HG02943 (cell line): Measurements from ENCODE around the gene RUSF1.
"Not testable (repeated sequence)": the region's sequence is repeated elsewhere in the genome, so short reads cannot be mapped to it uniquely, and the experiment has no call there.

Source experiments
- ATAC-seq: cut with Tn5 transposase; IDR thresholded peaks from one replicate; pipeline ENCODE4 v1.9.1; 2021; ENCODE audit warnings: mild to moderate bottlenecking, low read depth, moderate library complexity; ENCODE audit not compliant: unreplicated experiment

The RUSF1 gene

GRCh38 chr16:31488468-31489297 is 19.5 kb downstream of the RUSF1 start:
- no peak for ATAC-seq

DNA sequence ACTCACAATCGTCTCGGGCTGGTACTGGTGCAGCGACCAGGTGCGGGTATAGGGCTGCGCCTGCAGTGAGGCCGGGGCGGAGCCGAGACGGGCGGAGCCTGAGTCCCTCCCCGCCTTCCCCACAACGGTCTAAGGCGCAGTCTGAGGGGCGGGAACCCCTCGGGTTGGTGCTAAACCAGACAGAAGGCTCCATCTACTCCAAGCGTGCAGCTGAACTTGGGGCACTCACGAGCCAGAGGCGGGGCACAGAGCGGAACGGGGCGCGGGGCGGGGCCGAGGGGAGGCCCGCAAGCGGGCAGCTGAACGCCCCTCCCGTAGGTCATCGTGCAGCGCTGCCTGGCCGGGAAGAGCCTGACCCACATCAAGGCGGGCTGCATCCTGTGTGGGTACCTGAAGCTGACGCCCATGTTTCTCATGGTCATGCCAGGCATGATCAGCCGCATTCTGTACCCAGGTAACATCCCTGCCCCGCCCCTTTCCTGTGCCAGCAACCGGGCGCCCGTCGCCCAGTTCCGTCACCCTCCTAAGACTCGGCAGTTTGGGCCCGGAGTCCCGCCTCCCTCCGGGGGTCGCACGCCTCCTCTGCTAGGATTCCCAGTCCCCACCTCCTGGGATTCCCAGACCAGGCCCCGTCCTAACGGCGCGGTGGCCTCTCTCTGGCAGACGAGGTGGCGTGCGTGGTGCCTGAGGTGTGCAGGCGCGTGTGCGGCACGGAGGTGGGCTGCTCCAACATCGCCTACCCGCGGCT is 20.3 kb downstream of the RUSF1 start:
- peak; percentile 74 for ATAC-seq

DNA sequence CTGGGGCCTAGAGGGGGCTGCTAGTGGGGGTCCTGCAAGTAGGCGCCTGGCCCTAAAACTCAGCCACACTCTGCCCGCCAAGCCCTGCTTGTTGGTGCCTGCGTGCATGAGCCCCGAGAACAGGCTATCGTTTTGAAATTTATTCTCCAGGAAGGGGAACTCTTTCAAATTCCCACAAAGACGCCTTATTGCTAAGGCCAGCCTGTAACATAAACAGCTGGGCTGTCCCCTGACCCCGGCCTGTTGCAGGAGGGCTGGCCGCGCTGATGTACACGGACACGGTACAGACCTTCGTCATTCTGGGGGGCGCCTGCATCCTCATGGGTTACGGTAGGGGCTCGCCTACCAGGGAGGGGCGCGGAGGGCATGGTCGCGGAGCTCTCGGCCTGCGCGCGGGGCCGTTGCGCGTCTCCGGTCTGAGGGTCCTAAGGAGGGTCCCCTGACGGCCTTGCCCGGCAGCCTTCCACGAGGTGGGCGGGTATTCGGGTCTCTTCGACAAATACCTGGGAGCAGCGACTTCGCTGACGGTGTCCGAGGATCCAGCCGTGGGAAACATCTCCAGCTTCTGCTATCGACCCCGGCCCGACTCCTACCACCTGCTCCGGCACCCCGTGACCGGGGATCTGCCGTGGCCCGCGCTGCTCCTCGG is 21.0 kb downstream of the RUSF1 start:
- ATAC-seq = no peak

DNA sequence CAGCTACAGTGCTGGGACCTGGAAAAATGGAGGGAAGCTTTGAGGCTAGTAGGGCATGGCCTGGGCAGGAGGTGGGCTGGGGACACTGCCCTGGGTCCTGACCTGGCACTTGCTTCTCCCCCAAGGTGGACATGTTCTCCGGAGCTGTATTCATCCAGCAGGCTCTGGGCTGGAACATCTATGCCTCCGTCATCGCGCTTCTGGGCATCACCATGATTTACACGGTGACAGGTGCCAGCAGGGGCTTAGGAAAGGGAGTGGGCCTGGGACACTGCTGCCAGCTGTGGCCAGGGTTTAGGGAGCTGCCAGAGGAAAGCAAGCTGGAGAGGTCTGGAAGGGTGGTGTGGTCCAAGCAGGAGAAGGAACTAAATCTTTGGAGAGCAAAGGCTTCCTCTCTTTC is 22.1 kb downstream of the RUSF1 start:
- no peak for ATAC-seq

- ATAC-seq = no peak
Observed at GRCh38 chr16:31485571-31485970, 22.6 kb downstream of the RUSF1 start.

DNA sequence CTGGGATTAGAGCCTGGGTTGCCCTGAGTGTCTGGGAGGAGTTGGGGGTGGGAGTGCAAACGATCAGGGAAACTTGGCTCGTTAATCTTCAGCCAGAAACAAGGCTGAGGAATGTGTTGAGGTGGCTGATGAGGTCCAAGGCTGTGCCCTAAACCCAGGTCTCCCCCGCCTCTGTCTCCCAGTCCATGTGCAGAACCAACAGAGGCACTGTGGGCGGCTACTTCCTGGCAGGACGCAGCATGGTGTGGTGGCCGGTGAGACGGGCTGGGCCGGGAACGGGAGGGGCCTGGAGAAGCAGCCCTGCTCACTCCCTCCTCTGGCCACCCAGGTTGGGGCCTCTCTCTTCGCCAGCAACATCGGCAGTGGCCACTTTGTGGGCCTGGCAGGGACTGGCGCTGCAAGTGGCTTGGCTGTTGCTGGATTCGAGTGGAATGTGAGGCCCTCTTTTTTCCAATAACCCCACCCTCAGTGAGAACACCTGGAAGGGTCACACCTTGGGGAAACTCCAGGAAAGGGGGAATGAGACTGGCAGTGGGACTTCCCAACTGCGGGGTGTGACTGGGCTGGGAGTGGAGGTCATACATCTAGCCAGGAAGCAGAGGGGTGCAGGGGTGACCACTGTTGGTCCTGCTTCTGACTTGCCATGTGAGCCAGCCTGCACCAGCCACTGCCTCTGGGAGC is 23.6 kb downstream of the RUSF1 start:
- no peak for ATAC-seq

GRCh38 chr16:31484048-31484447 is 24.1 kb downstream of the RUSF1 start:
- ATAC-seq = not testable (repeated sequence)

DNA sequence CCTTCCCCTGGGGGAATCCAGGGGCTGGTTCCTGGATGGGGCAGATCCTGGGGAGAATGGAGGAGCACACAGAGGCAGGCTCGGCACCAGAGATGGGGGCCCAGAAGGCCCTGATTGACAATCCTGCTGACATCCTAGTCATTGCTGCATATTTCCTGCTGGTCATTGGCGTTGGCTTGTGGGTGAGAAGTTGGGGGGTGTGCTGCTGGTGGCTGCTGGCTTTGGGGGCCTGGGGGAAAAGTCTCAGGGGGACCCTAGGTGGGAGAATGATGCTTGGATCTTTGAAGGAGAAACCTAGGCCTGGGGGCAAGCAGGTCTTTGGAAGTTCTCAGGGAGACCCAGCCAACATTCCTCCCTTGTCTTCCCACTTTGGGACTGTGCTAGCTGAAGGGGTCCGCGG is 25.1 kb downstream of the RUSF1 start, which contains the start of gene SLC5A2:
Gene SLC5A2, plus strand, starts transcription at position 43 of the 400 bp plus-strand sequence. Its CDS starts 14 bp downstream, at position 57.
- ATAC-seq = no peak

DNA sequence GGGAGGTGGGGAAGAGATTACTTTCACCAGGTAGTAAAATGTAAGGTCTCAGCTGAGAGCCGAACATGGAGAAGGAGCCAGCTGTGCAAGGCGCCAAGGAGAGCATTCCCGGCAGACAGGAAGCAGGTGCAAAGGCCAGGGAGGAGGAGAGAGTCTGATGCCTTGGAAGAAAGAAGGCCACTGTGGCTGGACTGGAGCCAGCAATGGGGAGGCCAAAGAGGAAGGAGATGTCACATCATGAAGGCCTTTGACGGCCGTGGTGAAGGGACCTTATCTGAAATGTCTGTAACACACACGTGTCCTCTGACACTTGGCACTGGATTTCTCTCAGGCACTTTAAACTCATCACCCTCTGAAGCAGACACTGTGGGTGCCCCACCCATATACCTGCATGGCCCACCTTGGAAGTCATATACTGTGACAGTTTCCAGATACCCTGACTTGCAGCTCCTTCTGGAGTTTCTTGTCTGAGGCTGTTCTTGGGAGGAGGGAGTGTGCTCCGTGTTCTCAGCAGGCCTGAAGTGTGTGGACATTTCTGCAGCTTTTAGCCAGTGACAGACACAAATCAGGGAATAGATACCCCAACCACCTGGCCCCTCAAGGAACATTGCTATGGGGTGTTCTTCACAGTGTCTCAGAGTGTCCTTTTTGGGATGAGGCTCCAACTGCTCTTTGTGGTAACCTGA is 27.2 kb downstream of the RUSF1 start:
- ATAC-seq = no peak

DNA sequence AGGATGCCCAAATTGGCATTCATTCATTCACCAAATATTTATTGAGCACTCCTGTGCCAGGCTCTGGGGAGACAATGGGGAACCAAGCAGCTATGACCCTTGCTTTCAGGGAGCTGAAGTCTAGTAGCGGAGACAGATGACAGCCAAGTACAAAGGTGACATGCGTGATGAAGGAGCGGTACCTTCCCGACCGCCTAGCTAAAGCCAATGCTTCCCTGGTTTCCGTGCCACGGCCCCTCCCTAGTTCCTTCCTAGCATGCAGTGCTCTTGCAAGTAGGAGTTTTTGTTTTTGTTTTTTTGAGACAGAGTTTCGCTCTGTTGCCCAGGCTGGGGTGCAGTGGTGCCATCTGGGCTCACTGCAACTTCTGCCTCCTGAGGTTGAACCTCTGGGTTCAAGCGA is 28.4 kb downstream of the RUSF1 start:
- no peak for ATAC-seq

DNA sequence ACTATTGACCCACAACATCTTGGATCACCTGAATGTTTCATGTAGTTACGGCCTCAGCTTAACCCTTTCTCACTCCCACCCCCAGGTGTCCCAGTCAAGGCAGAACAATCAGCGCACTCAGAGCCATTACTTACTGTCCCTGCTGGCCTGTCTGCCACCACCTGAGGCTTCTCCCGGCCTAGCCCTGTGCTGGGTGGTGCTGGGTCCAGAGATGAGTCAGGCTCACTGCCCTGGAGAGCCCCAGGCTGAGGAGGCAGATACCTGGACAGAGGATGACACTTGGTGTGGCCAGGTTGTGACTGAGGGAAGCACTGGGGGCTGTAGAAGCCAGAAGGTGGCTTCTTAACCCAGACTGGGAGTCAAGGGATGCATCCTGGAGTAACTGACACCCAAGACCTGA is 29.2 kb downstream of the RUSF1 start:
- no peak for ATAC-seq

DNA sequence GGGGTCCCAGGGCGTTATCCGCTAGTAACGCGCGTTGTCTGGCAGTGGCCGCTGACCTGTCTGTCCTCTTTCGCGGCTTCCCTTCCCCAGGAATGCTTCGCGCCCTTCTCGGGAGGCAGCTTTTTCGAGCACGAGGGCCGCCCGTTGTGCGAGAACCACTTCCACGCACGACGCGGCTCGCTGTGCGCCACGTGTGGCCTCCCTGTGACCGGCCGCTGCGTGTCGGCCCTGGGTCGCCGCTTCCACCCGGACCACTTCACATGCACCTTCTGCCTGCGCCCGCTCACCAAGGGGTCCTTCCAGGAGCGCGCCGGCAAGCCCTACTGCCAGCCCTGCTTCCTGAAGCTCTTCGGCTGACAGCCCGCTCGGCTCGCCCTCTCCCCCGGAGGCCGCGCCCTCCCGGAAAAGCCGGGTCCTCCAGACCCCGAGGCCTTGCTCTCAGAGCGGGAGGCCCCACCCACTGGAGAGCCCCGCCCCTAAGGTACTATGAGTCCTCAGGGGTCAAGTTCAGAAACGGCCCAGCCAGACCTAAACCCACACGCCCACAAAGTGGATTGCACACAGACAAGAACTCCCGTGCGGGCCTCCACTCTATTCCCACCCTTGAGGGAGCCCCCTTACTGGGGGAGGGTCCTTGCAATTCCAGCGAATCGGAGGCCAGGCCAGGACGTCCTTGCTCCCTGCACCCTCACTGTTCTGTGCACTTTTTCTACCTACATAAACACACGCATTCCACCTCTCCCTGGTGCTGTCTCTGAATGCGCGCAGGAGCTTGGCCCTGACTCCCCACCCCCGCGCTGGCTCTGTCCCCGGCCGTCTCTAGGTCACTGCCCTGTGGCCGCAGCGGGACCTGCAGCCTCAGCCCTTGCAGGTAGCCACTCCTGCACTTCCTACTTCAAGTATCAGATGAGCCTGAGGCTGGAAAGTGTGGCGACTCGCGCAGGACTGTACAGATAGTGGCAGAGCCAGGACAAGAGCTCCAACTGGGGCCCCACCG is 30.7 kb downstream of the RUSF1 start:
- peak; percentile 41 for ATAC-seq

GRCh38 chr16:31476303-31477219 is 31.6 kb downstream of the RUSF1 start:
- ATAC-seq = peak; percentile 52

DNA sequence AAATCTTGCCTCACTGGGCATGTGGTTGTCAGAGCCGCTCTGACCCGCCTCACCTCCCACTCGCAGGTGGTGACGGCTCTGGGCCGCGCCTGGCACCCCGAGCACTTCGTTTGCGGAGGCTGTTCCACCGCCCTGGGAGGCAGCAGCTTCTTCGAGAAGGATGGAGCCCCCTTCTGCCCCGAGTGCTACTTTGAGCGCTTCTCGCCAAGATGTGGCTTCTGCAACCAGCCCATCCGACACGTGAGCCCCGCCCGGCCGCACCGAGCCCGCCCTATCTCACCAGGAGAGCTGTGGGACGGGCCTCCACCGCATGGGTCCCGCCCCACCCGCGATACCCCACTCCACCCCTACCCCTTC is 32.3 kb downstream of the RUSF1 start:
- ATAC-seq = no peak

GRCh38 chr16:31474773-31475738 is 33.1 kb downstream of the RUSF1 start:
- ATAC-seq = no peak

DNA sequence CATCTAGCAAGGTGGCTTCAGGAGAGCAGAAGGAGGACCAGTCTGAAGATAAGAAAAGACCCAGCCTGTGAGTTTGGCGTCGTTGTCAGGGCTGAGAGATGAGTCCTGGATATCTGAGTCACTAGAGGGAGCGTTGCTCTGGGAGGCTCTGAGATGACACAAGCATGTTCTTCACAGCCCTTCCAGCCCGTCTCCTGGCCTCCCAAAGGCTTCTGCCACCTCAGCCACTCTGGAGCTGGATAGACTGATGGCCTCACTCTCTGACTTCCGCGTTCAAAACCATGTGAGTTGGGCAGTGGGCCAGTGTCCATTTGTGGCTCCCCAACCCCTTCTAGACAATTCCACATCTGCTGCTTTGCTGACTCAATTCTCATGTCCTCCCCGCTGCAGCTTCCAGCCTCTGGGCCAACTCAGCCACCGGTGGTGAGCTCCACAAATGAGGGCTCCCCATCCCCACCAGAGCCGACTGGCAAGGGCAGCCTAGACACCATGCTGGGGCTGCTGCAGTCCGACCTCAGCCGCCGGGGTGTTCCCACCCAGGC is 33.9 kb downstream of the RUSF1 start:
- no peak for ATAC-seq
